MM.1S (cell line): ENCODE measurements around the gene RGS17.

Experiments
- DNase-seq: peaks from one replicate; pipeline ENCODE4 v3.0.0-alpha.2; 2015
- H2AFZ ChIP-seq: fragments of 300-600 bp; sonication (generic); 2 replicates; pipeline ENCODE4 v1.6.0; 2016; ENCODE audit warnings: antibody characterized with exemption, low read length
- H3F3A ChIP-seq: fragments of 300-600 bp; sonication (generic); 2 replicates; pipeline ENCODE4 v1.6.1; 2016; ENCODE audit warnings: mild to moderate bottlenecking, antibody characterized with exemption, low read length, moderate library complexity, mixed read lengths; ENCODE audit not compliant: insufficient read depth
- H3K27ac ChIP-seq: fragments of 300-600 bp; sonication (generic); 2 replicates; pipeline ENCODE4 v1.5.1; 2016; ENCODE audit warnings: mild to moderate bottlenecking, low read length
- H3K27me3 ChIP-seq: fragments of 300-600 bp; sonication (generic); replicated peaks from 2 replicates; pipeline ENCODE4 v1.6.0; 2016; ENCODE audit warnings: low read length; ENCODE audit not compliant: insufficient read depth
- H3K36me3 ChIP-seq: fragments of 300-600 bp; sonication (generic); replicated peaks from 2 replicates; pipeline ENCODE4 v1.6.1; 2016; ENCODE audit warnings: mild to moderate bottlenecking, low read length, mixed read lengths; ENCODE audit not compliant: insufficient read depth
- H3K4me1 ChIP-seq: fragments of 300-600 bp; sonication (generic); 2 replicates; pipeline ENCODE4 v1.6.1; 2016; ENCODE audit warnings: low read length, mixed read lengths
- H3K4me2 ChIP-seq: fragments of 300-600 bp; sonication (generic); 2 replicates; pipeline ENCODE4 v1.6.0; 2016; ENCODE audit warnings: low read depth, low read length
- H3K4me3 ChIP-seq: fragments of 300-600 bp; sonication (generic); 2 replicates; pipeline ENCODE4 v1.5.1; 2016; ENCODE audit warnings: low read length, mixed read lengths
- H3K79me2 ChIP-seq: fragments of 300-600 bp; sonication (generic); 2 replicates; pipeline ENCODE4 v1.6.1; 2016; ENCODE audit warnings: mixed run types, low read length, mixed read lengths
- H3K9ac ChIP-seq: fragments of 300-600 bp; sonication (generic); 2 replicates; pipeline ENCODE4 v1.6.1; 2016; ENCODE audit warnings: low read length, mixed read lengths
- H3K9me2 ChIP-seq: fragments of 300-600 bp; sonication (generic); replicated peaks from 2 replicates; pipeline ENCODE4 v1.6.1; 2016; ENCODE audit warnings: mild to moderate bottlenecking, low read length, mixed read lengths; ENCODE audit not compliant: insufficient read depth
- H3K9me3 ChIP-seq: fragments of 300-600 bp; sonication (generic); replicated peaks from 2 replicates; pipeline ENCODE4 v1.6.1; 2016; ENCODE audit warnings: mild to moderate bottlenecking, low read length, mixed read lengths; ENCODE audit not compliant: insufficient read depth
- H4K20me1 ChIP-seq: fragments of 300-600 bp; sonication (generic); 2 replicates; pipeline ENCODE4 v1.6.1; 2016; ENCODE audit warnings: mild to moderate bottlenecking, low read length, moderate library complexity, mixed read lengths; ENCODE audit not compliant: insufficient read depth
- CTCF ChIP-seq: fragments of 300-600 bp; sonication (generic); IDR thresholded peaks from 2 replicates; pipeline ENCODE4 v1.5.1; 2016; ENCODE audit warnings: antibody characterized with exemption, low read length, mixed read lengths
- EZH2 ChIP-seq: fragments of 300-600 bp; sonication (generic); optimal IDR thresholded peaks from 2 replicates; pipeline ENCODE3; 2017; ENCODE audit warnings: low read depth, mild to moderate bottlenecking, antibody characterized with exemption, low read length, mixed read lengths
- EZH2phosphoT487 ChIP-seq: fragments of 300-600 bp; sonication (generic); IDR thresholded peaks from 2 replicates; pipeline ENCODE4 v1.6.1; 2018; ENCODE audit warnings: antibody characterized with exemption, low read length

The RGS17 gene

GRCh38 chr6:153028963-153029362 is 102.1 kb downstream of the RGS17 start:
- H4K20me1 ChIP-seq = no peaks in the 10 kb centered on the region
- H3K9me2 ChIP-seq = no peaks in the 10 kb centered on the region
- H2AFZ ChIP-seq = no peak overlapping the region
- no peak overlapping the region for H3K4me3 ChIP-seq
- H3K9me3 ChIP-seq = no peaks in the 10 kb centered on the region
- H3K4me1 ChIP-seq = no peaks in the 10 kb centered on the region
- H3F3A ChIP-seq = no peaks in the 10 kb centered on the region
- no peak overlapping the region for H3K4me2 ChIP-seq
- TF ChIP-seq EZH2phosphoT487 (no peak), EZH2 (no peak), CTCF (no peak)
- no peak overlapping the region for H3K9ac ChIP-seq
- no peaks in the 10 kb centered on the region for H3K36me3 ChIP-seq
- no peak for DNase-seq
- H3K79me2 ChIP-seq = no peaks in the 10 kb centered on the region
- no peak overlapping the region for H3K27ac ChIP-seq
- H3K27me3 ChIP-seq = no peaks in the 10 kb centered on the region

- Histone ChIP-seq H3K4me2 (no peak overlapping the region), H3K9ac (no peak overlapping the region), H2AFZ (no peak overlapping the region), H3K27me3 (no peaks in the 10 kb centered on the region), H3K27ac (no peak overlapping the region), H3K4me1 (no peaks in the 10 kb centered on the region), H4K20me1 (no peaks in the 10 kb centered on the region), H3K9me3 (no peaks in the 10 kb centered on the region), H3K4me3 (no peak overlapping the region), H3K79me2 (no peaks in the 10 kb centered on the region), H3F3A (no peaks in the 10 kb centered on the region), H3K36me3 (no peaks in the 10 kb centered on the region), H3K9me2 (no peaks in the 10 kb centered on the region)
- DNase-seq = no peak
- TF ChIP-seq EZH2 = no peak
- no peak for TF ChIP-seq CTCF
- no peak for TF ChIP-seq EZH2phosphoT487
These were observed 102.8 kb downstream of the RGS17 start for GRCh38 chr6:153028286-153028685.

GRCh38 chr6:153027480-153027879 is 103.6 kb downstream of the RGS17 start:
- Histone ChIP-seq H2AFZ (no peak overlapping the region), H3K9ac (no peak overlapping the region), H4K20me1 (no peaks in the 10 kb centered on the region), H3K4me1 (no peaks in the 10 kb centered on the region), H3K27me3 (no peaks in the 10 kb centered on the region), H3K36me3 (no peaks in the 10 kb centered on the region), H3K9me2 (no peaks in the 10 kb centered on the region), H3K4me3 (no peak overlapping the region), H3K27ac (no peak overlapping the region), H3K9me3 (no peaks in the 10 kb centered on the region), H3K4me2 (no peak overlapping the region), H3K79me2 (no peaks in the 10 kb centered on the region), H3F3A (no peaks in the 10 kb centered on the region)
- no peak for DNase-seq
- TF ChIP-seq EZH2 (no peak), EZH2phosphoT487 (no peak), CTCF (no peak)

- TF ChIP-seq CTCF = no peak
- TF ChIP-seq EZH2phosphoT487 = no peak
- no peak for TF ChIP-seq EZH2
- Histone ChIP-seq H3K9me2 (no peaks in the 10 kb centered on the region), H3K4me2 (no peak overlapping the region), H3K36me3 (no peaks in the 10 kb centered on the region), H3K4me1 (no peaks in the 10 kb centered on the region), H2AFZ (no peak overlapping the region), H3K4me3 (no peak overlapping the region), H4K20me1 (no peaks in the 10 kb centered on the region), H3K27ac (no peak overlapping the region), H3F3A (no peaks in the 10 kb centered on the region), H3K9ac (no peak overlapping the region), H3K27me3 (no peaks in the 10 kb centered on the region), H3K9me3 (no peaks in the 10 kb centered on the region), H3K79me2 (no peaks in the 10 kb centered on the region)
- no peak for DNase-seq
These were observed 106.4 kb downstream of the RGS17 start for GRCh38 chr6:153024709-153025017.
